Stimulated activated CD8-positive, alpha-beta memory T cell treated with anti-CD3 and anti-CD28 coated beads, Interleukin-15, amount 100 ng/mL, for 48 hours (primary cell): Measurements from ENCODE around the gene RYR1.
"Not testable (repeated sequence)": the region's sequence is repeated elsewhere in the genome, so short reads cannot be mapped to it uniquely, and the experiment has no call there.

Source experiments
- DNase-seq, 2 donors: peaks; one replicate each; pipeline ENCODE4 v3.0.0-alpha.2; 2020; ENCODE audit warnings: low read depth in 2 of 2

Gene RYR1

GRCh38 chr19:38457690-38458405 is 24.4 kb downstream of the RYR1 start:
- DNase-seq = no peak

GRCh38 chr19:38458991-38459390 is 25.5 kb downstream of the RYR1 start:
- no peak for DNase-seq

- DNase-seq = no peak
Observed at GRCh38 chr19:38463365-38463764, 29.9 kb downstream of the RYR1 start.

GRCh38 chr19:38464421-38465082 is 31.1 kb downstream of the RYR1 start:
- DNase-seq = no peak

GRCh38 chr19:38466050-38466449 is 32.6 kb downstream of the RYR1 start:
- DNase-seq = no peak

- no peak for DNase-seq
Observed at GRCh38 chr19:38467541-38468525, 34.3 kb downstream of the RYR1 start.

- DNase-seq = no peak
Observed at GRCh38 chr19:38469151-38469550, 35.7 kb downstream of the RYR1 start.

- no peak for DNase-seq
Observed at GRCh38 chr19:38470788-38471480, 37.4 kb downstream of the RYR1 start.

GRCh38 chr19:38472725-38473124 is 39.2 kb downstream of the RYR1 start:
- not testable (repeated sequence) for DNase-seq

- no peak for DNase-seq
Observed at GRCh38 chr19:38473201-38473600, 39.7 kb downstream of the RYR1 start.

GRCh38 chr19:38475176-38475575 is 41.7 kb downstream of the RYR1 start:
- DNase-seq = no peak

GRCh38 chr19:38478273-38478971 is 44.9 kb downstream of the RYR1 start:
- no peak for DNase-seq

GRCh38 chr19:38482496-38482895 is 49.0 kb downstream of the RYR1 start:
- no peak for DNase-seq

GRCh38 chr19:38483016-38483630 is 49.6 kb downstream of the RYR1 start:
- DNase-seq = no peak

- DNase-seq = no peak
Observed at GRCh38 chr19:38484747-38485146, 51.3 kb downstream of the RYR1 start.

GRCh38 chr19:38485541-38486285 is 52.2 kb downstream of the RYR1 start:
- DNase-seq = no peak

GRCh38 chr19:38486731-38487336 is 53.3 kb downstream of the RYR1 start:
- no peak for DNase-seq

- DNase-seq = no peak
Observed at GRCh38 chr19:38488096-38488495, 54.6 kb downstream of the RYR1 start.

- no peak for DNase-seq
Observed at GRCh38 chr19:38488776-38489481, 55.4 kb downstream of the RYR1 start.
